NCI-H1048 (cell line): ENCODE data around the gene EPHA4.
"Not testable (repeated sequence)": the region's sequence is repeated elsewhere in the genome, so short reads cannot be mapped to it uniquely, and the experiment has no call there.

Experiments used
- DNase-seq: peaks from one replicate; lab custom pipeline; 2025; lab: John Stamatoyannopoulos, UW

Gene EPHA4

GRCh38 chr2:221539246-221539645 lies 32.9 kb downstream of the EPHA4 start:
- DNase-seq, result no peak

- no peak for DNase-seq
These were observed 36.3 kb downstream of the EPHA4 start for GRCh38 chr2:221535824-221536223.

GRCh38 chr2:221533299-221533698 lies 38.8 kb downstream of the EPHA4 start:
- DNase-seq, result no peak

- DNase-seq, result no peak
These were observed 39.5 kb downstream of the EPHA4 start for GRCh38 chr2:221532641-221533040.

- no peak for DNase-seq
These were observed 41.5 kb downstream of the EPHA4 start for GRCh38 chr2:221530653-221531037.

GRCh38 chr2:221529943-221530652 lies 42.0 kb downstream of the EPHA4 start:
- DNase-seq, result peak; percentile 45

- DNase-seq, result no peak
These were observed 42.7 kb downstream of the EPHA4 start for GRCh38 chr2:221529177-221529942.

- DNase-seq, result peak; percentile 47
These were observed 44.3 kb downstream of the EPHA4 start for GRCh38 chr2:221527776-221528309.

GRCh38 chr2:221524158-221524557 lies 47.9 kb downstream of the EPHA4 start:
- no peak for DNase-seq

GRCh38 chr2:221521233-221521845 lies 50.8 kb downstream of the EPHA4 start:
- DNase-seq, result no peak

- DNase-seq, result no peak
These were observed 53.0 kb downstream of the EPHA4 start for GRCh38 chr2:221518935-221519625.

- DNase-seq, result no peak
These were observed 53.7 kb downstream of the EPHA4 start for GRCh38 chr2:221518201-221518934.

GRCh38 chr2:221517696-221518151 lies 54.4 kb downstream of the EPHA4 start:
- no peak for DNase-seq

- DNase-seq, result no peak
These were observed 54.9 kb downstream of the EPHA4 start for GRCh38 chr2:221517146-221517695.

GRCh38 chr2:221515864-221516263 lies 56.2 kb downstream of the EPHA4 start:
- no peak for DNase-seq

- no peak for DNase-seq
These were observed 57.6 kb downstream of the EPHA4 start for GRCh38 chr2:221514305-221515040.

- DNase-seq, result no peak
These were observed 58.9 kb downstream of the EPHA4 start for GRCh38 chr2:221513232-221513631.

GRCh38 chr2:221511325-221511724 lies 60.8 kb downstream of the EPHA4 start:
- not testable (repeated sequence) for DNase-seq

GRCh38 chr2:221506469-221506868 lies 65.6 kb downstream of the EPHA4 start:
- DNase-seq, result no peak

- no peak for DNase-seq
These were observed 66.5 kb downstream of the EPHA4 start for GRCh38 chr2:221505605-221506004.
